Embryonic facial prominence (tissue), 1 donor: ENCODE data around the gene PDCD4.

Source experiments
- DNase-seq: peaks from one replicate; pipeline ENCODE4 v3.0.0-alpha.2; 2016; ENCODE audit errors: extremely low spot score

PDCD4 gene

DNA sequence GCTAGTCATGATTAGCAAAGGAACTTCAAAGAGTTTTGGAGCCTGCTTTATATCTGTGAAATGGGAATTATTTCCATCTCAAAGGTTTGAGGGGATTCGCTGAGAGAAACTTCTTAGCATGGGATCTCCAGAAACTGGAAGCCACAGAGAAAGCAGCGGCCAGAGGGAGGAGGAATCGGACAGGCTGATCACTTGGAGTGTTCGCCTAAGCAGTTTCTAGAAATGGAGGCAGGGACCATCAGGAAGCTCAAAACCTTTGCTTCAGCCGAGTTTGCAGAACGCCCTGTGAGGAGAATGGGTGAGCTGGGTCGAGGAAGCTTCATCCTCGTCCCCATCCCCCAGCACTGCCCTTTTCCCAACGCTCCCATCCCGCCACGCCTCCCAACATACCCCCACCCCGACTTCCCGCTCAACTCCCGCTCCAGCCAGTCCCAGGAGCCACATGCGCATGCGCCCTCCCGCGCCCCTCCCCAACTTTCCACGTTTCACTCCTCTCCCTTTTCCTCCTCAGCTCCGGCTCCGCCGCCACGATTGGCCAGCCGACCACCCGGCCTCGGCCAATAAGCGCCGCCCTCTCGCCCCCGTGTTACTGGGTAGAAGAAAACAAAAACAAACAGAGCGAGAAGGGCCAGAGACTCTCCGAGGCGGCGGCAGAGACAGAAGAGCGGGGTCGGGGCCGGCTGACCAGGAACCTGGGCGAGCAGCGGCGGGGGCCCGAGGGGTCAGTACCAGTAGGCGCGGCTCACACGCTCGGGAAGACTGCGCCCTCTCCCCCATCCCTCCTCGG is at the start of gene PDCD4:
TSS of gene PDCD4 (plus strand) at position 631 of the 787 bp plus-strand sequence. CDS start 4,100 bp downstream, outside the sequence.
- peak; percentile 98 for DNase-seq

DNA sequence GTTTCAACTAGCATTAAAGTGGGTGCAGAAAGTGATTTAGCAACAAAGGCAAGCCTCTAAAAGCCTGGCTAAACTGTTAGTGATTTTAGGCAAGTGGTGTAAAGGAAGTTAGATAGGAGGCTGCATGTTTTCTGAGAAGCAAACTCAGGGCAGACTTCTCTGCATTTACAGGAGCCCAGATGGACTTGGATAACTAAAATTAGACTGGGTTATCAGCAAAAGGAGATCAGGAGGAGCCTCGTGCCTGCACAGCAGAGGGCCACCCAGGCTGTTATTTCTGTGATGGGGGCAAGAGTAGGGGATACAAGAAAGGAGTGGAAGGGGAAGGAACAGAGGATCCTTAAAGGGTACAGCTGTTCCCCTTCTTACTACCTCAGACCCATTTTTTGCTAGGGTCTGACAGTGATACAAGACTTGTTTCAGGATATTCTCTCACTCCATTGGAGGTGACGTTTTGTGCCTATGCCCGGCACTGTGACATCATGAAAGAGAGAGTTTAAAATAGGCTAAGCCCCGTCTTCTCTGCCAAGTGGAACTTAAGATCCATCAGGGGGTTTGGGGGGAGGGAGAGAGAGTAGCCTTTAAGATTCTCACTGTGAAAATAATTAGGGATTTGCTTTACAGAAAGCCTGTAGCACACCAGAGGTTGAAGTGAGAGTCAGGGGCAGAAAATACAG is 49.6 kb upstream of the PDCD4 start:
- no peak for DNase-seq

DNA sequence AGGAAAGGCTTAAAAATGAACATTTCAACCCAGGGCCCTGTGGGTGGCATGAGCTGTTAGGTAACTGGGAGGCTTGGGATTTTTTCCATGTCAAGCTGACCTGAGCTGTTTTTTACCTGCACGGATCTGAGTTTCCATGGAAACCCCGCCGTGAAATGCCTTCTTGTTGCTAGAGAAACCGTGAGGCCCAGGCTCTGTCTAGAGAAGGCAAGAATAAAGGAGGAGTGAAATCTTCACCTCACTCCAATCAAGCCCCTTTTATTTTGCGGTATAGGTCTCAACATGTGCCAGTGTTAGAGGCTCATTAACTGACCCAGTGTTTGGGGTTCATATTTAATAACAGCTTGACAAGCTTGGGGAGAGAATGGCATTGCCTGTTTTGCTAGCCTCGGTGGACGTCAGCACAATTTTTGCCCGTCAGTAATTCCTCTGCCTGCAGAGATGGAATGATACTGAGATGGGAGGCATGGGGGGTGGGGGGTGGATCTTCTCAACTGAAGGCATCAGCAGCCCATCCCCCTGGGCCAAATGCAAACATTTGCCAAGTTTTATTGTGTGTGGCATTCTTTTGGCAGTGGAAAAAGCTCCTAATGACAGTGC is 48.9 kb upstream of the PDCD4 start:
- peak; percentile 65 for DNase-seq

DNA sequence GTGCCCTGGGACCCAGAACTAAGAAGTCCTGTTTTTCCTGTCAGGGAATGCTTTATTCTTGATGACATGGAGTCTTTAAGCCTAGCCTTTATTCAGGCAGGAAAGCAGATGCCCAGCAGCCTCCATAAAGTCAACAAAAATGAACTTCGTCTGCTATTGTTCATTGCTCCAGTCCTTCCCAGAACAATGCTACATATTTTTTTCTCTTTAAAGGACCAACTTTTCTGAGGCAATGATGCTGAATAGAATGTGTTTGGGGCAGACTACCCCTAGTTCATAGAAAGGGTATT is 47.6 kb upstream of the PDCD4 start:
- no peak for DNase-seq

DNA sequence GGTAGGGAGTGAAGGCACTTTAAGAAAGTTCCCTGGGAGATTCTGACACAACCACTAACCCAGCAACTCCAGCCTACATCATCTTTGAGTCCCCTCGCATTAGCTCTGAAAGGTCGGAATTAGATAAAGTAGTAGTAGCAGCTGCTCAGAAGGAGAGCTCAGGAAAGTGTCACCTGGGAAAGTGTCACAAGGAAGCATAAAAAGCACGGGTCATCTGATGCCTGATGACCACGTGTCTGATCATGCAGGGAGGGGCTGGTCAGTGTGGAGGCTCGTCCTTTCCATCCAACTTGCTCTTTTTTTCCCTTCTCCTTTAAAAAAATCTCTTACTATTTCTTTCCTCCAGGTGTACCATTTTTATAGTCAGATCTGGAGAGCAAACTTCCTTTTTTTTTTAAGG is 47.1 kb upstream of the PDCD4 start:
- no peak for DNase-seq

DNA sequence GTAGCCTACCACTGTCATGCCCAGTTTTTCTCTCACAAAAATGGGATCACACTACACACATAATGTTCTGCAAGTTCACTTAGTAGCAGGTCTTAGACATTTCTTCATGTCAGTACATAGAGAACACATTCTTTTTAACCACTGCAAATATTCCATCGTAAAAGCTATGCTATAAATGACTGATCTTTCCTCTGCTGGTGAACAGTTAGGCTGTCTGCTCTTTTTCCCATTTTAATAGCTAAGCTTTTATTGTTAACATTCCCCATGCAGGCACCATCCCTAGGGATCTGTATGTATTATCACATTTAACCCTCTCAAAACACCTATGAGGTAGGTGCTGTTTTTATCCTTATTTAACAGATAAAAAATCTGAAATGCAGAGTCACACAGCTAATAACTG is 46.2 kb upstream of the PDCD4 start:
- no peak for DNase-seq

DNA sequence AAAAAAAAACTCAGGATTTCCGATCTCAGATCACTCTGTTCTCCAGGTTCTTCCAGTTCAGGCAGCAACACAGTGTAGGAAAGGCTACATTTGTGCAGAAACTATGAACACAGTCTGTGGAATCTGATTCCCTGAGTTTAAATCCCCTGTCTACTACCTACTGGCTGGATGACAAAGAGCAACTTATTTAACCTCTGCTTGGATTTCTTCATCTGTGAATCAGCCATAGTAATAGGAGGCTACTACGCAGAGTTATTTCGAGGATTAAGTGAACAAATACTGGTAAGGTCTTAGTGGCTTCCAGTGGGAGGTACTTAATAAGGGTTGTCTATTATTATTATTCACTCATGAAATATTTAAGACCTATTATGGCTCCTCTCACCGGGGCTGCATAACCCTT is 44.3 kb upstream of the PDCD4 start:
- DNase-seq = no peak

DNA sequence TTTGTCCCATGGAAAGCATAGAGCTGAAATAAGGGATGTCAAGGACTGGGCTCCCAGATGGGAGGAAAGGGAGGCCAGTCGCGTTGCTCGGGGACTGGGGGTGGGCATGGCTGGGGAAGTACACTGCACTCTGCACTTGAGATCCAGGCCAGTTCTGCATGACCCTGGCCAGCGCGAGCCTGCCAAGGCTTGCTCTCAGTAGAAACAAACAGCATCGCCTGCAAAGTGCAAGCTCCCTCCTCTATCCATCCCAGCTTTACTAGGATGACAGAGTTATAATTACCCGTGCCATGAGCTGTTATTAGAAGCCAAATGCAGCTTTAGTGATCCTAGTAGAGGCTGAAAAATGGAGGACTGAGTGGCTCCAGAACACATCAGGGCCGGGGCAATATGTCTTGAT is 43.9 kb upstream of the PDCD4 start:
- DNase-seq = no peak

DNA sequence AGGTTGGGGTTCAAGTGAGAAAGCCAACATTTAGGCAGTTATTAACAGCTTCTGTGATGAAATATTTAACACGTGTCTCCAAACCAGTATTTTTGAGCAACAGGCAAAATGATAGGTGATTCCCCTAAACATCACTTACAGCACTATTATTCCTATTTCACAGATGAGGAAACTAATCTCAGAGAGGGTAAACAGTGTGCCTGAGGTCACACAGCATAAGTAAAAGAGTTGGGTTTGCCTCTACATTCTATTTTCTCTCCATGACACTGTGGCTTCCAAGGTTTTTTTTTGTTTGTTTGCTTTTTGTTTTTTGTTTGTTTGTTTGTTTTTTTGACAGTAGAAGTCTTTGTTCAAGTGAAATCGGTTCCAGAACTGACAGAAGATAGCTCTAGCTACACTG is 43.2 kb upstream of the PDCD4 start:
- DNase-seq = no peak

DNA sequence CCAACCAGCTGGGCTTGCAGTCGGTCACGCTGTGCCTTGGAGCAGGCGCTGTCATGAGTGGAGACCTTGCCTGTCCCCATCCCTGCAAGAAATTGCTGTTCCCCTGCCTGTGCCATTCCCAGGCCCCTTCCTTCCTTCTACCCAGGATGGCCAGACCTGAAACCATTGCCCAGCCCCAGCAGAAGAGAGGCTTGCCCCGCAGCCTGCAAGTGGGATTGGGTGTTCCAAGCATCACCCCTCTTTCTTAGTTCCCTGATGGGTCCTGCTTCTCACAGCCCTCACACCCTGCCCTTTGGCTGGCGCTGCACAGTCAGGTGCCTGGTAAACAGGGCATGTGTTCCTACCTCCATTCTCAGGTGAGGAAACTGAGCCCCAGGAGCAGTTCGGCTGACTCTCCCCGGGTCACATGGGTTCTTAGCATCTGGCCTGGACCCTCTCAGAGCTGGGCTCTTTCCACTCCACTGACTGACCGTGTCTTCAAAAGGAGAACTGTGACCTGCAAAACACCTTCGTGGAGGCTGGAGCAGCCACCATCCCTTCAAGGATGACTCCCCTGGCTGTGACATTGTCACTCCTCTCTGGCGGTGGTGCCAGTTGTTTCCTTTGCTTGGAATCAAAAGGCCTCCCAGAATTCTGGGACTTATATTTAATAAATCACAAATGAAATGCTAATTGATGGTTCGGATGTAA is 41.9 kb upstream of the PDCD4 start:
- no peak for DNase-seq

DNA sequence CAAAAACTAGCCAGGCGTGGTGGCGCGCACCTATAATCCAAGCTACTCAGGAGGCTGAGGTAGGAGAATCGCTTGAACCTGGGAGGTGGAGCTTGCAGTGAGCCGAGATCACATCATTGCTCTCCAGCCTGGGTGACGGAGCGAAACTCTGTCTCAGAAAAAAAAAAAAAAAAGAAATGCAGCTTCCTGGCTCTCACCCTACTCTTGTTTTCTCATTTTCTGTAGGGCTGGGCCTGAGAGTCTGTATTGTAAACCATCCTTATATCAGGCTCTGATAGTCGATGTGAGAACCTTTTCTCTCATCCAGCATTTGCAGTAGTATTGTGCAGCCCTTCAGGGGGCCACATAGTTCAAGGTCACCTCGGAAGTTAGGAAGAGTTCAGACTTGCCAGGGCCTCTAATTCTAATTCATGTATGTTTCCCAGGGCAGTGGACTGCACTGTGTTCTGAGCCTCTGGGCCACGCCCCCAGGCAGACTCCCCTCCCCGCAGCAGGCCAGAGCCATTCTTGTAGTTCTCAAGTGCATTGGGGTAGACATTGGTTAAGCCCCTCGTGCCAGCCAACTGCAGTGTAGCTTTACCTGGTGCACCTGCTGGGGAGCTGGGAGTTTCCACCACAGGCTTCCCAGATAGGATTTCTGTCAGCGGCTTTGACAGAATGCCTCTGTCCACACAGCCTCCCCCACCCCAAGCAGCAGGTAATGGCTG is 38.3 kb upstream of the PDCD4 start:
- no peak for DNase-seq

DNA sequence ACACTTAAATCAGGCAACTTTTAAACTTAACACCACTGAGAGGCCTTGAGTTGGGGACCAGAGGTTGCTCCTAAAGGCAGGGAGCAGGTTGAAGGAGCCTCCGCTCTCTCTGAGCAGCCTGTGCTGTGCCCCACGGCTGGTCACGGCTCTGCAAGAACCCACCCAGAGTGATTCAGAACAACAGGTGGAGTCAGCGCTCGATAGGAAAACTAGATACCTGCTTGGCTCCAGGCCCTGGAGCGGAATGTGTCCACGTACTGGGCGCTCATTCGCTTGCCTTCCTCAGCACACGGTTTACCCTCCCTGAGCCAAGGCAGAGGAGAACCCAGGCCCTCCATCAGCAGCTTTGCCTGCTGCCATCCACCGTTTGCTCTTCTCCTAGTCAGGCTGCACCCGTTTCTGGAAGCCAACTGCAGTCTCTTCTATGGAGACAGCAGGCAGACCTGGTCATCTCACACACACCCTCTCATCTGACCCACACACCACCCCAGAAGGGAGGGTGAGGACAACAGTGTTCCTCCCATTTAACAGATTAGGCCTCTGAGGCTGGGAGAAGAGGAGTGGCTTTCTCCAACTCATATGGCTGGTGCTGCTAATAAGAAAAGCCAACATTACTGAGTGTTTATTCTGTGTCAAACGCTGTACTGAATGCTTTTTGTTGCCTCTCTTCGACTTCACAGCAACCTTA is 37.6 kb upstream of the PDCD4 start:
- DNase-seq = no peak

DNA sequence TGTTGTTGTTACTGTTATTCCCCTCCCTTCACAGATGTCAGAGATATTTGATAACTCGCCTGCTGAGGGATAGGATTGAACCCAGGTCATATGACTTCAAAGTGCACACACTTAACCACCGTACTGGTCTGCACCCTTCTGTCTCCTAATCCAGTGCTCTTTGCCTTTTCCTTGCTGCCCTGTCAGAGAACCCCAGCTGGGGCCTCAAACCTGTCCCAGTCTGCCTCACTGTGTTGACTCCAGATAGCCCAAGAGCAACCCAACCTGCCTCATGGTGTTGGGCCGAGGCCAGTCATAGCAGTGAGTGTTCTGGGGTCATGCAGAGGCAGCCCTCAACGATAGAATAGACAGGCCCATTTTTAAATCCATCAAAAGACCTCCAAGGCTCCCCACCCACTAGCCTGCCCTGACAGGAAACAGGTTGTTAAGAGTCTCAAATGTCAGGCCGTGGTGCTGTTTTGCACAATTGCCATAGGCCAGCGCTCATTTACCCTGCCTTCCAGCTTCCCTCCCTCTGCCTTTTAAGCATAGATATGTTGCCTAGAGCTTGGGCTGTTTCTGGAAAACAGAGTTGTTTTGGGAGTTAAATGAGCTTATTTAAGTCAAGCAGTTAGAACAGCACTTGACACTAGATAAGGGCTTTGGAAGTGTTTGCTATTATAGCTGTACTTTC is 37.0 kb upstream of the PDCD4 start:
- peak; percentile 76 for DNase-seq

DNA sequence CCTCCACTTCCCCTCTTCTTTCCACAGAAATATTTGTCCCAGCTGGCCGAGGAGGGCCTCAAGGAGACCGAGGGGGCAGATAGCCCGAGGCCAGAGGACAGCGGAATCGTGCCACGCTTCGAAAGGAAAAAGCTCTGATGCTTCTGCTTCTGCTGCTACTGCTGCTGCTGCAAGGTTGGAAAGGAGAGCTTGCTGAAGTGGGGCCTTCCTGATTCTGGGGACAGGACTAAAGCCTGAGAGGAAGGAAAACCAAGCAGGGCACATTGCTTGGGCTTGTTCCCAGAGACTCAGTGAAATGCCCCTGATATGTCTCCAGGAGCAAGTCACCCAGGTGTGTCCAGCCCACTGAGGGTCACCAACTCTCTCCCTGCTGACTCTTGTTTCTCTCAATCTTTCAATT is 35.9 kb upstream of the PDCD4 start:
- no peak for DNase-seq

DNA sequence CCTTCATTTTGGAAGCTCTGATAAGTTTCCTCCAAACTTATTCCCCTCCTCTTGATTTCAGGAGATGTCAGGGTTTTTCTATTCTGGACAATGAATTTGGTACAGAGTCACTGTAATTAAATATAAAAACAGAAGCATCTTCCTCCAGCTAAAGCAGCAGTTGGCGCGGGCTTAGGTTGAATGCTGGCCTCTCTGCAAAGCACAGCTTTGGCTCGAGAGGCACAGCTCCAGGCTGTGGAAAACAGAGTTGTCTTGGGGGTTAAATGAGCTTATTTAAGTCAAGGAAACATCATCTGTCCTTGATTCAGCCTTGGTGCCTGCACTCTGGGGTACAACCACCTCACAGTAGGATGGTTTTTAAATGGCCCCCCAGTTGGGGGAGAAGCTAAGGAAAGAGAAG is 35.0 kb upstream of the PDCD4 start:
- no peak for DNase-seq

DNA sequence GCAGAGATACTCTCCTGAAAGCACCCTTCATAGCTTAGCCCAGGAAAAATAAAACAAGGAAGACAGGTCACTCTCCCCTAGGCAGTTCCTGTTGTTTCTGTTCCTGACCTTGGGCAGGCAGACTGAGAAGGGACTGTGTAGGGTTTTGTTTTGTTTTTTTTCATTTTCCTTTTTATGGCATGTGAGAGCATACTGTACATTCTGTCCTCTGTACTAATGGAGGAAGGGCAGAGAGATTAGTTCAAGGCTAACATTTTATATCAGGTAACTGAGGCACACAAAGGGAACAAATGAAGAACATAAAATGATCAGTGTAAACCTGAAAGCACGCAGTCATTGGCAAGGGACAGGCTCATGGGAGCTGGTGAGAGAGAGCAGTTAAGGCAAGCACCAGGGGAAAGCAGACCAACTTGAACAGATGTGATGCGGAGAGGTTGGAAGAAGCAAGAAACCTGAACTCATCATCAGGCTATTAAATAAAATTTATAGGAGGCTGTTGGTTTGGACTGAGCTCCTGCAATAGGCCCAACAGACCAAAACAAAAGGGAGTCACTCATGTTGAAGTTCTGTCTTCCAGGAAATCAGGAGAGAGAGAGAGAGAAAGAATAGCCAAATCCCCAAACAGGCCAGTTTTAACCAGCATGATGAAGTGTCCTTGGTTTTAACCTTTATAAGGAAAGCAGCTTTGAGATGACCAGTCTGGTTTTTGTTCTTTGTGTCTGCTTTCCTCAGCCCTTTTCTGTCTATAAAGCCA is 34.1 kb upstream of the PDCD4 start:
- no peak for DNase-seq

DNA sequence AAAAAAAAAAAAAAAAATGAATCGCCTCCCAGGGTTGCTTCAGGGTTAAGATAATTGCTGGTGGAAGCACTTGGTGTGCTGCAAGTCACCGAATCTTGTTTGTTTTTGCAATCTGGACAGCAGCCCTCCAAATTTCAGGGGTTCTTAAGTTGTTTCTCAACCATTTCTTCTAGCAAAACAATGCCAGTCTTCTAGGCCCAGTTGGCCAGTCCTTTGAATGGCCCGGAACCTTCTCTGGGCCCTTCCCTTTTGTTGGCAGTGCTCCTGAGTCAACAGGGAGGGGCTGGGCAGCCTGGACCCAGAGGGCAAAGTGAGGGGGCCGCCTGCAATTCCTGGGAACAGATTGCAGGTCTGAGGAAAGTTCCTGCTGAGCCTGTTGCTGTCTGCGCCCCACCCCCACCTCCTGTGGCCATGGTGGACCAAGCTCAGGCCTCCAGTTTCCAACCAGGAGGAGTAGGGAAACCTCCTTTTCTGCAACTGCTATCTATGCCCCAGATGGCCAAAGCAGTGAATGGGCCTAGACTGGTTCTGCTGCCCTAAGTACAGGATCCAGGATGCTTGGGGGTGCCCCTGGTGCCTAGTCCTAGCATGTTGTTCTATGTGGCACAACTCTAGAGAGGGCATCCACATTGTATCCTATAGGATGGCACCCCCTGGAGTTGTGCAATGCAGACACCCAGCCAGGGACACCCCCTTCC is 31.4 kb upstream of the PDCD4 start:
- DNase-seq = no peak

DNA sequence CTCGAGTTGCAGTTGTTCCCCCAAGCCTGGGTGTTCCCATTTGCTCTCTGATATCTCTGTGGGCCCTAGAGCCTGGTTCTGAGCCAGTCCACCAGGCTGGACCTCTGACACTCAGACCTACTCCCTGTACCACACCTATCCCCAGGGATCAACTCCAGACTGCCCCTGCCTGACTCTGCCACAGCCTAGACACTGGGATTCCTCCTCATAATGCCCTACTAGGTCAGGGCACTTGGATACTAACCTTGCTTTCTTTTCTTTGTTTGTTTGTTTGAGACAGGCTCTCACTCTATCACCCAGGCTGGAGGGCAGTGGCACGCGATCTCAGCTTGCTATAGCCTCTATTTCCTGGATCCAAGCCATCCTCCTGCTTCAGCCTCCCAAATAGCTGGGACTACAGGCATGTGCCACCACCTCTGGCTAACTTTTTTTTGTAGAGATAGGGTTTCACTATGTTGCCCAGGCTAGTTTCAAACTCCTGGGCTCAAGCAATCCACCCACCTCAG is 30.8 kb upstream of the PDCD4 start:
- DNase-seq = no peak

DNA sequence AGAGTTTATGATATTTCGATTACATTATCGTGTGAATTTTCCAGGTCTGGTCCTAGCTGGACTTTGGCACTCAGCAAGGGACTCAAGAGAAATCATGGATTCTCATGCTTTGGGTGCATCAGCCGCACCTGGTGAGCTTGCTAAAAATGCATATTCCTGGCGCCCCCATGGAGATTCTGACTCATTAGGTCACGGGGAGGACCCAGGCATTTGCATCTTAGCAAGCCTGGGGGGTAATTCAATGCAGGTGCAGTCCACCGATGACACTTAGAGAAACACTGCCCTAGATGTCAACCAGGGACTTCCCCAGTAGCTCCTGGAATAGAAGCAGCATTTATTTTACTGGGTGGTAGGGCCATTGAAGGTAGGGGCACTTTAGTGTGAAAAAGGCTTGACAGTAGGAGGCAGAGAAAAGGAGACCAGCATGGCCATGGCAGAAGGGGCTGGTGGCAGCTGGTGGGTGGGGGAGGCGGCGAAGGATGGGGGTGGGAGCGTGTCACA is 29.9 kb upstream of the PDCD4 start:
- no peak for DNase-seq
